Ascending aorta (tissue), 2 donors: Measurements from ENCODE around the gene HS3ST5. TPM values are rescaled to one million over a fixed set of nuclear protein-coding genes. Genes with fewer than 3 reads are reported as not detected.

Experiments
- DNase-seq, 2 donors: peaks; one replicate each; pipeline ENCODE4 v3.0.0-alpha.2; 2019; ENCODE audit warnings: low spot score in 2 of 2
- H3K27ac ChIP-seq, 2 donors: fragments of 200-600 bp; sonication (generic); one replicate each; pipeline ENCODE4 v1.5.1; 2016 to 2017; ENCODE audit warnings: mild to moderate bottlenecking in 1 of 2
- H3K27me3 ChIP-seq: fragments of 200-600 bp; sonication (generic); one replicate; pipeline ENCODE4 v1.5.1; 2017
- H3K36me3 ChIP-seq, 2 donors: fragments of 200-600 bp; sonication (generic); one replicate each; pipeline ENCODE4 v1.5.1; 2016
- H3K4me1 ChIP-seq, 2 donors: fragments of 200-600 bp; sonication (generic); one replicate each; pipeline ENCODE4 v1.5.1; 2016 to 2017; ENCODE audit warnings: mild to moderate bottlenecking in 1 of 2
- H3K4me3 ChIP-seq, 2 donors: fragments of 200-600 bp; sonication (generic); one replicate each; pipeline ENCODE4 v1.5.1; 2016 to 2017; ENCODE audit warnings: mild to moderate bottlenecking in 1 of 2
- H3K9me3 ChIP-seq, 2 donors: fragments of 200-600 bp; sonication (generic); one replicate each; pipeline ENCODE4 v1.5.1; 2016
- intact Hi-C: fragments of 100-400 bp; cut with DNase I; formaldehyde crosslinking; loops from one replicate; pipeline ENCODE4 v1.15.1; 2023
- total RNA-seq: library from RNA; depleted of rRNA; stranded (reverse); fragments of >200 nt; gene quantifications from one replicate; pipeline ENCODE4 v1.1.0, GENCODE V29; 2016
- TF ChIP-seq, protein P1 (sequence below), 3 experiments: fragments of 200-600 bp in 2 of 3; fragments of 450-650 bp in 1 of 3; sonication (generic) in 2 of 3; IDR thresholded peaks; one replicate each; pipeline ENCODE4 v1.5.1; 2016 to 2019; ENCODE audit warnings: antibody characterized with exemption in 3 of 3, mild to moderate bottlenecking in 1 of 3, moderate library complexity in 1 of 3

The HS3ST5 gene
- total RNA-seq, 1 donor from 2014 or later: not detected

- DNase-seq: no peak
- H3K27me3 ChIP-seq: no peaks in the 10 kb centered on the region
- TF ChIP-seq, protein P1, sequence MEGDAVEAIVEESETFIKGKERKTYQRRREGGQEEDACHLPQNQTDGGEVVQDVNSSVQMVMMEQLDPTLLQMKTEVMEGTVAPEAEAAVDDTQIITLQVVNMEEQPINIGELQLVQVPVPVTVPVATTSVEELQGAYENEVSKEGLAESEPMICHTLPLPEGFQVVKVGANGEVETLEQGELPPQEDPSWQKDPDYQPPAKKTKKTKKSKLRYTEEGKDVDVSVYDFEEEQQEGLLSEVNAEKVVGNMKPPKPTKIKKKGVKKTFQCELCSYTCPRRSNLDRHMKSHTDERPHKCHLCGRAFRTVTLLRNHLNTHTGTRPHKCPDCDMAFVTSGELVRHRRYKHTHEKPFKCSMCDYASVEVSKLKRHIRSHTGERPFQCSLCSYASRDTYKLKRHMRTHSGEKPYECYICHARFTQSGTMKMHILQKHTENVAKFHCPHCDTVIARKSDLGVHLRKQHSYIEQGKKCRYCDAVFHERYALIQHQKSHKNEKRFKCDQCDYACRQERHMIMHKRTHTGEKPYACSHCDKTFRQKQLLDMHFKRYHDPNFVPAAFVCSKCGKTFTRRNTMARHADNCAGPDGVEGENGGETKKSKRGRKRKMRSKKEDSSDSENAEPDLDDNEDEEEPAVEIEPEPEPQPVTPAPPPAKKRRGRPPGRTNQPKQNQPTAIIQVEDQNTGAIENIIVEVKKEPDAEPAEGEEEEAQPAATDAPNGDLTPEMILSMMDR (IDR thresholded peaks at IDR 0.05): no peak
- H3K36me3 ChIP-seq: no peaks in the 10 kb centered on the region
- no peak overlapping the region for H3K27ac ChIP-seq
- H3K4me3 ChIP-seq: no peak overlapping the region
- H3K9me3 ChIP-seq: no peaks in the 10 kb centered on the region
- no peaks in the 10 kb centered on the region for H3K4me1 ChIP-seq
- intact Hi-C loops: no loop called here
Observed at GRCh38 chr6:114292431-114292830, 50.4 kb downstream of the HS3ST5 start.

DNA sequence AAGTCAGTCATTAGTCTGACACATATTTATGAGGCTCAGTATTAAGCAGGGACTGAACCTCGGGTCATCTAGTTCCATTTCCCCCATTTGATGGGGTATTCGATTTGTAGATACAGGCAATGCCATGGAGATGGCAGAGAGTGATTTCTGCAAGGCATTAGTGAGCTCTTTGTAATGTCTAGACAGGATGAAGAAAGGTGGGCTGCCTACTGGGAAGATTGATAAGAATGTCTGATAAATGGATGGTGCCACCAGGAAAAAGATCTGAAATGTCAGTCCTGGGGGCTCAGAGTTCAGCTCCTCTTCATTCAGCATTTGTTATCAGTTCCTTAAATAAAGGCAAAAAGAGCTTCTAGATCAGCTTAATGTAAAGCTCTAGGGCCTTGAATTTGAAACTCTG lies 51.4 kb downstream of the HS3ST5 start:
- TF ChIP-seq, protein P1 (IDR thresholded peaks at IDR 0.05): no peak
- Histone ChIP-seq H3K36me3 (no peaks in the 10 kb centered on the region), H3K27ac (no peak overlapping the region), H3K4me3 (no peak overlapping the region), H3K27me3 (no peaks in the 10 kb centered on the region), H3K4me1 (no peaks in the 10 kb centered on the region), H3K9me3 (no peaks in the 10 kb centered on the region)
- intact Hi-C loops: no loop called here
- DNase-seq: no peak

- H3K4me3 ChIP-seq: no peak overlapping the region
- no peaks in the 10 kb centered on the region for H3K4me1 ChIP-seq
- intact Hi-C loops: no loop called here
- H3K36me3 ChIP-seq: no peaks in the 10 kb centered on the region
- no peak overlapping the region for H3K27ac ChIP-seq
- H3K27me3 ChIP-seq: no peaks in the 10 kb centered on the region
- DNase-seq: no peak
- TF ChIP-seq, protein P1 (IDR thresholded peaks at IDR 0.05): no peak
- H3K9me3 ChIP-seq: no peaks in the 10 kb centered on the region
Observed at GRCh38 chr6:114290864-114291263, 52.0 kb downstream of the HS3ST5 start.

- H3K4me3 ChIP-seq: no peak overlapping the region
- no peaks in the 10 kb centered on the region for H3K9me3 ChIP-seq
- H3K36me3 ChIP-seq: no peaks in the 10 kb centered on the region
- H3K27me3 ChIP-seq: no peaks in the 10 kb centered on the region
- TF ChIP-seq, protein P1 (IDR thresholded peaks at IDR 0.05): no peak
- H3K27ac ChIP-seq: no peak overlapping the region
- no peaks in the 10 kb centered on the region for H3K4me1 ChIP-seq
- intact Hi-C loops: no loop called here
- no peak for DNase-seq
Observed at GRCh38 chr6:114288701-114289495, 53.9 kb downstream of the HS3ST5 start.

DNA sequence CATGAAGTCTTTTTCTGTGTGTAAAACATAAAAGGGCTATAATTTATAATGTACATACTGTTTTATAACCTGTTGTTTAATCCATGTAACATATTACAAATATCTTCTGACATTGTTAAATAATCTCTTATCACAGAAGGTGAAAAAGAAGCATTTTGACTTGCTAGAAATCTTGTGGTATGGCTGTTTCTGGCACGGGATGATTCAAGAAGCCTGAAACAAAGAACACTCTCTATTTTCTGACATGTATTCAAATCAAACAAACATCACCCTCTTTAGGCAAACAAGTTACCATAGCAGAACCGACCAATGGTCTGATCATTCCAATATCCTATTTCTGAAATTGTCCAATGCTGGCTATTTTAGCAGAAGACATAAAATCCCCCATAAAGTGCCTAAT lies 55.4 kb downstream of the HS3ST5 start:
- Histone ChIP-seq H3K4me1 (no peaks in the 10 kb centered on the region), H3K27ac (no peak overlapping the region), H3K9me3 (no peaks in the 10 kb centered on the region), H3K27me3 (no peaks in the 10 kb centered on the region), H3K36me3 (no peaks in the 10 kb centered on the region), H3K4me3 (no peak overlapping the region)
- TF ChIP-seq, protein P1 (IDR thresholded peaks at IDR 0.05): no peak
- no peak for DNase-seq
- intact Hi-C loops: no loop called here
